Peyer's patch (tissue), 4 donors: ENCODE results near the gene SEMA4A. TPM values are rescaled to one million over a fixed set of nuclear protein-coding genes. Genes with fewer than 3 reads are reported as not detected.
A peak's percentile ranks its signal among the peaks of the same experiment; 100 is the strongest.

ENCODE experiments used
- DNase-seq, 3 donors: peaks; one replicate each; pipeline ENCODE4 v3.0.0-alpha.2; 2017 to 2019
- H3K27ac ChIP-seq, 4 donors: fragments of 200-600 bp; sonication (generic); one replicate each; pipeline ENCODE4 v1.5.1; 2016 to 2019
- H3K27me3 ChIP-seq, 2 donors: fragments of 200-600 bp; sonication (generic); one replicate each; pipeline ENCODE4 v1.5.1; 2019
- H3K36me3 ChIP-seq, 3 donors: fragments of 200-600 bp; sonication (generic); one replicate each; pipeline ENCODE4 v1.5.1; 2016 to 2019
- H3K4me1 ChIP-seq, 4 donors: fragments of 200-600 bp; sonication (generic); one replicate each; pipeline ENCODE4 v1.5.1; 2016 to 2019
- H3K4me3 ChIP-seq, 4 donors: fragments of 200-600 bp; sonication (generic); 1 replicate in 3 of 4; 2 replicates in 1 of 4; pipeline ENCODE4 v1.5.1; 2016 to 2019; ENCODE audit warnings: mild to moderate bottlenecking in 1 of 4
- H3K9me3 ChIP-seq, 4 donors: fragments of 200-600 bp; sonication (generic); one replicate each; pipeline ENCODE4 v1.5.1; 2016 to 2019; ENCODE audit warnings: mild to moderate bottlenecking in 1 of 4
- POLR2A ChIP-seq, 2 donors: fragments of 450-650 bp; IDR thresholded peaks; one replicate each; pipeline ENCODE4 v1.5.1; 2017; ENCODE audit warnings: antibody characterized with exemption in 2 of 2, mild to moderate bottlenecking in 2 of 2, moderate library complexity in 2 of 2
- total RNA-seq, 4 donors: library from RNA; depleted of rRNA; stranded (reverse); fragments of >200 nt; gene quantifications; one replicate each; pipeline ENCODE4 v1.1.0, GENCODE V29; 2016
- TF ChIP-seq, protein P1 (sequence below), 6 experiments: fragments of 450-650 bp in 4 of 6; fragments of 200-600 bp in 2 of 6; sonication (generic) in 1 of 6; IDR thresholded peaks; one replicate each; pipeline ENCODE4 v1.5.1; 2017 to 2019; ENCODE audit warnings: antibody characterized with exemption in 6 of 6, mild to moderate bottlenecking in 3 of 6, moderate library complexity in 1 of 6

The SEMA4A gene
- total RNA-seq, 4 donors from 2014 or later = 1.5 to 19.0 (median 3.2) TPM

- DNase-seq = no peak
- H3K36me3 ChIP-seq = no peaks in the 10 kb centered on the region
- H3K4me3 ChIP-seq = no peak overlapping the region
- no peak overlapping the region for H3K27ac ChIP-seq
- H3K4me1 ChIP-seq = peaks cover 0 to 24% (median 5%) of the 10 kb centered on the region in 4 donors
- H3K9me3 ChIP-seq = no peaks in the 10 kb centered on the region
- TF ChIP-seq POLR2A (IDR thresholded peaks at IDR 0.05) = no peak
- TF ChIP-seq, protein P1, sequence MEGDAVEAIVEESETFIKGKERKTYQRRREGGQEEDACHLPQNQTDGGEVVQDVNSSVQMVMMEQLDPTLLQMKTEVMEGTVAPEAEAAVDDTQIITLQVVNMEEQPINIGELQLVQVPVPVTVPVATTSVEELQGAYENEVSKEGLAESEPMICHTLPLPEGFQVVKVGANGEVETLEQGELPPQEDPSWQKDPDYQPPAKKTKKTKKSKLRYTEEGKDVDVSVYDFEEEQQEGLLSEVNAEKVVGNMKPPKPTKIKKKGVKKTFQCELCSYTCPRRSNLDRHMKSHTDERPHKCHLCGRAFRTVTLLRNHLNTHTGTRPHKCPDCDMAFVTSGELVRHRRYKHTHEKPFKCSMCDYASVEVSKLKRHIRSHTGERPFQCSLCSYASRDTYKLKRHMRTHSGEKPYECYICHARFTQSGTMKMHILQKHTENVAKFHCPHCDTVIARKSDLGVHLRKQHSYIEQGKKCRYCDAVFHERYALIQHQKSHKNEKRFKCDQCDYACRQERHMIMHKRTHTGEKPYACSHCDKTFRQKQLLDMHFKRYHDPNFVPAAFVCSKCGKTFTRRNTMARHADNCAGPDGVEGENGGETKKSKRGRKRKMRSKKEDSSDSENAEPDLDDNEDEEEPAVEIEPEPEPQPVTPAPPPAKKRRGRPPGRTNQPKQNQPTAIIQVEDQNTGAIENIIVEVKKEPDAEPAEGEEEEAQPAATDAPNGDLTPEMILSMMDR (IDR thresholded peaks at IDR 0.05) = no peak
- no peaks in the 10 kb centered on the region for H3K27me3 ChIP-seq
These were observed 757 bp upstream of the SEMA4A start for GRCh38 chr1:156152628-156153027.

GRCh38 chr1:156154317-156154749, 948 bp downstream of the SEMA4A start:
- no peak for TF ChIP-seq POLR2A (IDR thresholded peaks at IDR 0.05)
- TF ChIP-seq, protein P1 (IDR thresholded peaks at IDR 0.05) = no peak
- H3K27ac ChIP-seq = peak overlapping the region in 1 of 4 donors; percentile 25
- peaks cover 0 to 14% (median under 1%) of the 10 kb centered on the region in 4 donors for H3K4me1 ChIP-seq
- no peaks in the 10 kb centered on the region for H3K9me3 ChIP-seq
- H3K27me3 ChIP-seq = no peaks in the 10 kb centered on the region
- no peak overlapping the region for H3K4me3 ChIP-seq
- no peaks in the 10 kb centered on the region for H3K36me3 ChIP-seq
- DNase-seq = peak in 2 of 3 donors; percentile 68 to 77

DNA sequence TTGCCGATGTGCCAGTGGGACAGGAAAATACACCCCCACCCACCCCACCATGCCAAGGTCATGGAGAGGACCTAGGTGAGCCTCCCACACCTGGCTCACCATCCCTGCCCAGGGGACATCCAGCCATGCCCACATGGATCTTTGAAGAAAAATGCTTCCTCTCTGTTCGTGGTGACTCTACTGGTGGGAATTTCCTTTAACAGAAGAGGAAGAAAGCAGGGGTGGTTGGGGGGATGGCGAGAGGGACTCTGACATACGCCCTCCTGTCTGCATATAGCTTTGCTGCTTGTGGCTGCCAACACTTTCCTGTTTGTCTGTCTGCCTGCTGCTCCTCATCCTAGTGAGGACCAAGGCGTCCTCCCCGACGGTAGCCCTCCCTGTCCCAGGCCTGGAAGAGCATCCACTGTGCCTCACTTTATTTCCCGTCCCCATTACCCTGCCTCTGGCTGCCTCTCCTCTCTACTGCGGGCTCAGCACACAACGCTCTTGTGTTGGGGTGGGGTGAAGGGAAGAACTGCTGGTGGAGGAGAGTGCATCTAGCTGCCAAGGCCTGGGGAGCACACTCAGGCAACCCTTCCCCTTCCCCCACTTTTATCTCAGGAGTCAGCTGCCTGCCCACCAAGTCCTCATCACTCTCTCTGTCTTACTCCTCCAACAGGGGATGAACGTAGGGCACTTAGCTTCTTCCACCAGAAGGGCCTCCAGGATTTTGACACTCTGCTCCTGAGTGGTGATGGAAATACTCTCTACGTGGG, 2.5 kb downstream of the SEMA4A start:
- H3K27ac ChIP-seq = no peak overlapping the region

GRCh38 chr1:156157506-156157905, 4.1 kb downstream of the SEMA4A start:
- TF ChIP-seq POLR2A (IDR thresholded peaks at IDR 0.05) = no peak
- TF ChIP-seq, protein P1 (IDR thresholded peaks at IDR 0.05) = no peak
- Histone ChIP-seq H3K9me3 (no peaks in the 10 kb centered on the region), H3K4me3 (no peak overlapping the region), H3K36me3 (no peaks in the 10 kb centered on the region), H3K27me3 (no peaks in the 10 kb centered on the region), H3K4me1 (peaks cover 0 to 16% (median 1%) of the 10 kb centered on the region in 4 donors), H3K27ac (peak overlapping the region in 1 of 4 donors; percentile 9)
- DNase-seq = no peak

More for the DNA sequence above, 2.5 kb downstream of the SEMA4A start:
- H3K36me3 ChIP-seq = no peaks in the 10 kb centered on the region
- H3K27me3 ChIP-seq = no peaks in the 10 kb centered on the region
- no peaks in the 10 kb centered on the region for H3K9me3 ChIP-seq
- no peak for DNase-seq
- no peak for TF ChIP-seq POLR2A (IDR thresholded peaks at IDR 0.05)
- TF ChIP-seq, protein P1 (IDR thresholded peaks at IDR 0.05) = no peak
- H3K4me1 ChIP-seq = peaks cover 0 to 8% (median 3%) of the 10 kb centered on the region in 4 donors
- no peak overlapping the region for H3K4me3 ChIP-seq

- no peak overlapping the region for H3K4me3 ChIP-seq
- H3K27ac ChIP-seq = peak overlapping the region in 1 of 4 donors; percentile 9
- H3K9me3 ChIP-seq = no peaks in the 10 kb centered on the region
- DNase-seq = no peak
- H3K27me3 ChIP-seq = no peaks in the 10 kb centered on the region
- peaks cover 0 to 16% (median 1%) of the 10 kb centered on the region in 4 donors for H3K4me1 ChIP-seq
- H3K36me3 ChIP-seq = no peaks in the 10 kb centered on the region
- no peak for TF ChIP-seq POLR2A (IDR thresholded peaks at IDR 0.05)
These were observed 4.6 kb downstream of the SEMA4A start for GRCh38 chr1:156157966-156158365.

- Histone ChIP-seq H3K9me3 (no peaks in the 10 kb centered on the region), H3K27ac (peak overlapping the region in 2 of 4 donors; percentile 55 to 72), H3K36me3 (no peaks in the 10 kb centered on the region), H3K27me3 (no peaks in the 10 kb centered on the region), H3K4me1 (peaks cover 0 to 16% (median 0%) of the 10 kb centered on the region in 4 donors), H3K4me3 (peak overlapping the region in 2 of 4 donors; percentile 49 to 58)
- no peak for DNase-seq
- TF ChIP-seq, protein P1 (IDR thresholded peaks at IDR 0.05) = no peak
- TF ChIP-seq POLR2A (IDR thresholded peaks at IDR 0.05) = no peak
These were observed 6.8 kb downstream of the SEMA4A start for GRCh38 chr1:156160000-156160742.
